ENCODE results near the gene LCAT.

DNA sequence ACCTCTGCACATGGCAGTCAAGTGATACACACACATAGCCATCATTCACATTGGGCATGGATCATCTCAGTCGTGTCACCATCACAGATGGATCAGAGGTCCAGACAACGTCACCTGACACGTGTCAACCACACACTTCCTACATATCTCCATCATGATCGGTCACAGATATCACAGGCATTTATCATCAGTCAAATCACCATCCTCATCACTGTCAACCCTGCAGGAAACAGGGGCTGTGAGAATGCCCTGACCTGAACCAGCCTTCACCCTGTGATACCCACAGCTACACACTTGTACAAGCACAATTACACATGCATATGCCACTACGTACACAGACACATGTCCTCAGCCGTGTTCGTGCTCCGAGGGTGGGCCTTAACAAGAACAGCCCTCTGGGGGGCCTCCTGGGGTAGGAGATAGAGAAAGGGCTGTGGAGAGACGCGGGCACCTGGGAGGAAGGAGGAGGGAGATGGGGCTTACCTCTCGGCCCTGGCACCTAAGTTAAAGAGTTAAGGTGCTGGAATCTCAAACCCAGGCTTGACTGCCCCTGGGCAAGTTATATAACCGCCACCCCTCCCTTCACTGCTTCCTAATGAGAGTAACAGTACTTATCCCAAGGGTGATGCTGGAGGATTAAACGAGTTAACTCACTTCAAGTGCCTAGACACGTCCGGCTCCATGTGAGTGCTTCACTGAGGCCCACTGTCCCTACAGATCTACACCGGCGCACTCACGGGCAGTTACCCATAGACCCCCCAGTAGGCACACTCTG, 23.4 kb upstream of the LCAT start:
- TF ChIP-seq CTCF (IDR thresholded peaks at IDR 0.05) = no peak
- no peak for TF ChIP-seq POLR2A (IDR thresholded peaks at IDR 0.05)

Measured in Peyer's patch (tissue), 4 donors.